ENCODE results near the gene NDUFA13.

Gene NDUFA13

DNA sequence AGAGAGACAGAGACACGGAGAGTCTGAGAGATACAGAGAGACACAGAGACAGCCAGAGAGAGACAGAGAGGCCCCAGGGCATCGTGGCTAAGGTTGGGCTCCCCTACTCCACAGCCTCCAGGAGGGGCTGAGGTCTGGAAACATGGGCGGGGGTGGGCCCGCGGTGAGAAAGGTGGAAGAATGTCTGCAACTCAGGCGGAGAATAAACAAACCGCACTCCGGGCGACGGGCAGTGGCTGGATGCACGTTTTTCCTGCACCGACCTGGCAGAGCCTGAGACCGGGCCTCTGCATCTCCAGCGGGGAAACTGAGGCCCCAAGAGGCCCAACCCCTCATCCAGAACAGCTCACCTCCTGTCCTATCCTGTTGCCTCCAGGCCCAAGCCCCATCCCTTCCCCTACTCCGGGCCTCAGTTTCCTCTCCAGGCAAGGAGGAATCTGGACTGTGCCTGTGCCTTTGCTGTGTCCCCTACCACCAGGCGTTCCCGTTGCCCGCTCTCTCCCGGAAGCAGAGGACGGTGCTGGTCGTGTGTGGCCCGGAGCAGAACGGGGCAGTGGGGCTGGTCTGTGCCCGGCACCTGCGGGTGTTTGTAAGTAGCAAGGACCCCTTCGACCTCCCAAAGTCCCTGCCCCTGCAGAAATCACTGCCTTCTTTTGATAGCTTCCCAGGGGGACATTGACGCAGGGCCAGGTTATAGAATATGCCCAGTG, 18.7 kb downstream of the NDUFA13 start:
- no peak for DNase-seq

DNA sequence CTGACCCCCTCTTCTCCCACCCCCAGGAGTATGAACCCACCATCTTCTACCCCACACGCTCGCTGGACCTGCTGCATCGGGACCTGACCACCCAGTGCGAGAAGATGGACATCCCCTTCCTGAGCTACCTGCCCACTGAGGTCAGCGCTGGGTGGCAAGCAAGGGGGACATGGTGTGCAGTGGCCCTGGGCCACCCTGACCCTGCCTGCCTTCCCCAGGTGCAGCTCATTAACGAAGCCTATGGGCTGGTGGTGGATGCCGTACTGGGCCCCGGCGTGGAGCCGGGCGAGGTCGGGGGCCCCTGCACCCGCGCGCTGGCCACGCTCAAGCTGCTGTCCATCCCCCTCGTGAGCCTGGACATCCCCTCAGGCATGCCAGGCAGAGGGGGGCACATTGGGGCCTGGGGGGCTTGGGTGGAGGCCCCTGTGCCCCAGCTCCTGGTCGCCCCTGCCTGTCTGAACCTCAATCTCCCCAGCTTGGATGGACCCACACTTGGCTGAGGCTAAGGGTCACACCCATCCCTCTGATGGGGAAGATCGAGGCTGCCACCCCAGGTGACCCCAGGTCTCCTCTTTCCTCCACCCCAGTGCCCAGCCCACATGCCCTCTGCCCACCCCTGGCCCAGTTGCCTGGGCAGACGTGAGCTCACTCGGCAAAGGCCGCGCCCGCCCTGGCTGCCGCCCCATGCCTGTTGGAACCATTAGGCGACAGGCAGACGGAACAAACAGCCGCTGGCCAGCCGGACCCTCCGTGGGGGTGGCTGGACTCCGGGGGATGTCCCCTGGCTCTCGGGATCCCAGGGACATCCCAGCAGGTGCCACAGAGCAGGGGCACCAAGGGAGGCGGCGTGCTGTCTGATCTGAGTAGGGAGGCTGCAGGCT, 19.5 kb downstream of the NDUFA13 start:
- DNase-seq = no peak

DNA sequence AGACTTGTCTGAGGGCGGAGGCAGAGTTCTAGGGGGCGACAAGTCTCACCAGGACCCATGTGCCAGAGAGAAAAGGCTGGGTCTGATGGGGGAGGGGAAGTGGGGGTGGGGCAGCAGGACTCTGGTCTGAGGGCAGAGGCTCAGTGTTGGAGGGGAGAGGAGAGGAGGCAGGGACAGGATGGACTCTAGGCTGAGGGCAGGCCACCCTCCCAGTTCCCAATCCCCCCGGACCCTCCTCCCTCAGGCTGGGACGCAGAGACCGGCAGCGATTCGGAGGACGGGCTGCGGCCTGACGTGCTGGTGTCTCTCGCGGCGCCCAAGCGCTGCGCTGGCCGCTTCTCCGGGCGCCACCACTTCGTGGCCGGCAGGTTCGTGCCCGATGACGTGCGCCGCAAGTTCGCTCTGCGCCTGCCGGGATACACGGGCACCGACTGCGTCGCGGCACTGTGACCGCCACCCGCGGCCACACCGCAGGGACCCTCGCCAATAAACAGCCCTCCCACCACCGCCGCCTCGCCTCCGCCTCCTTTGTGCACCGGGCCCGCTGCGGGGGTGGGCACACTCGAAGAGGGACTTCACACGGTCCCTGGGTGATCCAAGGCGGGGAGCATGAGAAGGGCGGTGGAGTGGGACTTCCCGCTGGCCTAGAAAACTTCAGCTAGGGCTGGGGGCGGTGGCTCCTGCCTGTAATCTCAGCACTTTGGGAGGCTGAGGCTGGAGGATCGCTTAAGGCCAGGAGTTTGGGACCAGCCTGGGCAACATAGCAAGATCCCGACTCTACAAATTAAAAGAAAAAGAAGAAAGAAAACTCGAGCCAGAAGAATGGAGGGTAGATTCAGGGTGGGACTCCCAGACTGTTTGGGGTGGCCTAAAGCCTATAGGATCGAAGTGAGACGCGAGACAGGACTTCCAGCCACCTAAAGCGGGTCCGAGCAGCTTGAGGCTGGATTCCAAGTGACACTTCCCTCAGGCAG, 21.3 kb downstream of the NDUFA13 start:
- no peak for DNase-seq

DNA sequence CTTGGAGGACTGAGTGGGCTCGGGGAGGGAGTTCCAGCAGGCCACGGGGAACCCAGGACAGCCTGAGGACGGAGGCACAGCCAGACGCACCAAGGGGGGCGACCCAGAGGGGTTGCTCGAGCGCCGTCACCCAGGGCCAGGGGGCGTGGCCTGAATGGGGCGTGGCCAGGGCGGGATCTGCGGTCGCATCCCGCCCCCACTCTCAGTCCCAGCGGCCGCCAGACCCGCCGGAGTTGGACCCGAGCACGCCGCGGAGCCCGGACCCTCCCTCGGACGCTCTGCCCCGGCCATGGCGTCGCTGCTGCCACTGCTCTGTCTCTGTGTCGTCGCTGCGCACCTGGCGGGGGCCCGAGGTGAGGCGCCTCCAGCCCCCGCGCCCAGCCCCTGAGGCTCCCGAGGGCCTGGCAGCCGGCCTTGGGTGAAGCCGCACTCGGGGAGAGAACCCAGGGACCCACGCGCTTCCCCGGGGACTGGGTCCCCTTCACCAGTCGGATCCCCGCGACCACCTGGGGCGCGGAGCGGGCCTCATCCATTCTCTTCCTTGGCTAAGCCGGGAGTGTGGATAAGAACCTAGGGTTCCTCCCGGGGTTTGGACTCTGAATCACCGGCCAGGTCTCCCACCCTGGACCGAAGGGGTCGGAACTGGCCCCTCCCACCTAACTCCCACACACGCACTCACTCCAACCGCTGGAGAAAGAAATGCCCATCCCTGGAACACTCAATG, 22.2 kb downstream of the NDUFA13 start, which contains the start of gene CILP2:
Gene CILP2, plus strand, starts transcription at position 205 of the 724 bp plus-strand sequence. Its CDS starts 85 bp downstream, at position 290.
- peak in 2 of 4 experiments; percentile 21 to 49 for DNase-seq

DNA sequence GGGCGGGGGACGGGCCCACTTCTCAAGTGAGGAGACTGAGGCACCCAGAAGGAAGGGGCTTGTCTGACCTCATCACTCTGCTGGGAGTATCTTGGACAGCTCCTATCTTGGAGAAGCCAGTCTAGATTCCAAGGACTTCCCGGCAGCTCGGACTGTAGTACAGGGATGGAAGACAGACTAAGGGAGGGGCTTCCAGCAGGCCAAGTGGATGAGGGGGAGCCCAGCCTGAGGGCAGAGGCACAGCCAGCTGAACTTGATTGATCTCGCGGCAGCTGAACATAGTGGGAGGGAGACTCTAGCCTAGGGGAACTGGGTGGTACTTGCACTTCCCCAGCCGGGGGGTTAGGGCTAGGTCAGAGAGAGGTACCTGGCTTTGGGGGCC, 22.8 kb downstream of the NDUFA13 start:
- DNase-seq = no peak

DNA sequence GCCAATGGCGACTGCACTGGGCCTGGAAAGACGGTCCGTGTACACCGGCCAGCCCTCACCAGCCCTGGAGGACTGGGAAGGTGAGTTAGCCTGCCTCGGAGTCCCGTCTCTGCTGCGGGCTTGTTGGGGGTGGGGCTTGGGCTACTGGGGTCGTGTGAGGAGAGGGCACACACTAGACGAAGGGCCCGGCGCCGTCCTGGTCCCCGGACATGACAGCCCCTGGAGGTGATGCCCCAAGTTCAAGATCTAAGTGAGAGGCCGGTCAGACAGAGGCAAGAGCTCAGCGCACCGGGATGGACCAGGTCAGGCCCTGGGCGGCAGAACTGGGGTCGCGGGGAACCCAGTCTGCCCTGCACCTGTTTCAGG, 23.7 kb downstream of the NDUFA13 start:
- no peak for DNase-seq

DNA sequence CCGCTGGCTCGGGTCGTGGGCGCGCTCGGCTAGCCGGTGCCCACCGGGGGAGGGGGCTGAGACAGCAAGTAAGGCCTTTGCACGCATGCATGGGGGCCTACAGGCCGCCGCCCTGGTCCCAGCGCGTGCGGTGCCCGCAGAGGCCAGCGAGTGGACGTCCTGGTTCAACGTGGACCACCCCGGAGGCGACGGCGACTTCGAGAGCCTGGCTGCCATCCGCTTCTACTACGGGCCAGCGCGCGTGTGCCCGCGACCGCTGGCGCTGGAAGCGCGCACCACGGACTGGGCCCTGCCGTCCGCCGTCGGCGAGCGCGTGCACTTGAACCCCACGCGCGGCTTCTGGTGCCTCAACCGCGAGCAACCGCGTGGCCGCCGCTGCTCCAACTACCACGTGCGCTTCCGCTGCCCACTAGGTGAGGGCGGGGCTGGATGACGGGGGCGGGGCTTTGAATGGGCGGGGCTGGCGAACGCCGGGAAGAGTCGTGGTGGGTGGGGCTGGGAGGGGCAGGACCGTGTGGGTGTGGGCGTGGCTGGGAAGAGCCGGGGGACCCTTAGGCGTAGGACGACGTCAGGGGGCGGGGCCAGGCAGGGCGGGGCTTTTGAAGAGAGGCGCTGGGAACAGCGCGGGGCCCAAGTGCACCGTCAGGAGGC, 24.2 kb downstream of the NDUFA13 start:
- peak in 2 of 4 experiments; percentile 22 to 57 for DNase-seq

DNA sequence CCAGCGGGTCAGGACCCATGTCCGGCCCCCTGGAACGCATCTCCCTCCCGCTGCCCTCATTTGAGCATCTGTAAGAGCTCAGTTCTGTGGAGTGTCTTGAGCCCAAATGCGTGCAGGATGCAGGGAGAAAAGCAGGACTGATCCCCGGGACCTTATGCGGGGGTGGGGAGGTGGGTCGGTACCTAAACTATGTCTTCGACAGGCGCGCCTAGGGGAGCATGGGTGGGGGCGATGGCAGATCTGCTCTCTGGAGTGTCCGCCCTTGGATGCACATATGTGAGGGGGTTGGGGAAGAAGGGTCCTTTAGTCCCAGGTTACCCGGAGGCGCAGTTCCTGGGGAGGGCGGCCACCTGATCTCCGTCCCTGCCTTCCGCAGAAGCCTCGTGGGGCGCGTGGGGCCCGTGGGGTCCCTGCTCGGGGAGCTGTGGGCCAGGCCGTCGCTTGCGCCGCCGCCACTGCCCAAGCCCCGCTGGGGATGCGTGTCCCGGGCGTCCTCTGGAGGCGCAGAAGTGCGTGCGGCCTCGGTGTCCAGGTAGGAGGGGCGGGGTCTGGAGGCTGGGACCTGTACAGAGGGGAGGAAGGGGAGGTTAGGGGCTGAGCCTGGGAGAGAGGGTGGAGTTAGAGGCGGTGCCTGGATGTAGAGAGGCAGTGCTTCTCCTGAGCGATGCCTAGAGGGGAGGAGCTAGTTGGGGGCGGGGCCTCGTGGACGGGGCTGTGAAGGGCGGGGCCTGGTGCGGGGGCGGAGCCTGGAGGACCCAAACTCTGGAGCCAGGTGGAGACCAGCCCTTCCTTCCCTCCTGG, 24.9 kb downstream of the NDUFA13 start:
- peak in 3 of 4 experiments; percentile 43 to 64 (median 48) for DNase-seq

DNA sequence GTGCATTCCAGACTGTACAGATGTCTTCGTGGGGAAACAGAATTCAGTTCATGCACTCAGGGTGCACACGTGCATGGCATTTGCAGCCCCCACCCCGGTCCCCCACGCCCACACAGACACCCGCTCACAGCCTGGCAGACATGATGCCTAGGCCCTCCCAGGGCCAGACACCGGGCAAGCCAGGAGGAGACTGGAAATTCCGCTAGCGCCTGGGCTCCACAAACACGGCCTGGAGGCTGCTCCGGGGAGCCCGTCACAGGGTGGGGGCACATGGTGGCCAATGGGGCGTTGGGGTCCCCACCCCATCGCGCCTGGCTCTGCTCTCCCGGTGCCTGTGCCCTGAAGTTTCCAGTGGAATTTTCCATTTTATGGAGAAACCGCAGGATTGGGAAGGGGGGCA, 25.6 kb downstream of the NDUFA13 start:
- no peak for DNase-seq

DNA sequence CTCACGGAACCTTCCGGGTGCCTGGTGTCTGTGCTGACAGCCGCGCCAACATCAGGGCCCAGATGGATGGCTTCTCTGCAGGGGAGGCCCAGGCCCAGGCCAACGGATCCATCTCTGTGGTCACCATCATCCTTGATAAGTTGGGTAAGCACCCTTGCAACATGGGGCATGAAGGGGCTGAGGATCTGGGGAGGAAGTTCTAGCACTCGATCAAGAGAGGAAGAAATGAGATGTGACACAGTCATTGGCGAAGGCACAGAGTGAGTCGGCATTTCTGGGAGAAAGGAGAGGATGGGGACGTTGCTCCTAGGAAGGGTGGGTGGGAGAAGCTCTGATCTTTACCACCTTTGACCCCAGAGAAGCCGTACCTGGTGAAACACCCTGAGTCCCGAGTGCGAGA, 26.5 kb downstream of the NDUFA13 start:
- no peak for DNase-seq

DNA sequence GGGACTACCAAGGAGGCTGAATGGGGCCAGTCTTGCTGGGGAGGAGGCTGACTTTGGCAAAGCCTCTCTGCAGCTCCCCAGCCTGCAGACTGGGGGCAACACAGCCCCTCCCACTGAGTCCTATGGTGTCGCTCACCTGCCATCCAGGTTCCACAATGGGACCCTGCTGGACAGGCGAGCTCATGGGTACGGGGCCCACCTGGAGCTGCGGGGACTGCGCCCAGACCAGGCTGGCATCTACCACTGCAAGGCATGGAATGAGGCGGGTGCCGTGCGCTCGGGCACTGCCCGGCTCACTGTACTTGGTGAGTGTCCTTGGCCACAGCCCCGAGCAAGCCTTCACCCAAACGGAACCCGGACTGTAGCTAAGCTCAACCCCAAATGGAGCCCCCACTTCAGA, 27.1 kb downstream of the NDUFA13 start:
- no peak for DNase-seq

DNA sequence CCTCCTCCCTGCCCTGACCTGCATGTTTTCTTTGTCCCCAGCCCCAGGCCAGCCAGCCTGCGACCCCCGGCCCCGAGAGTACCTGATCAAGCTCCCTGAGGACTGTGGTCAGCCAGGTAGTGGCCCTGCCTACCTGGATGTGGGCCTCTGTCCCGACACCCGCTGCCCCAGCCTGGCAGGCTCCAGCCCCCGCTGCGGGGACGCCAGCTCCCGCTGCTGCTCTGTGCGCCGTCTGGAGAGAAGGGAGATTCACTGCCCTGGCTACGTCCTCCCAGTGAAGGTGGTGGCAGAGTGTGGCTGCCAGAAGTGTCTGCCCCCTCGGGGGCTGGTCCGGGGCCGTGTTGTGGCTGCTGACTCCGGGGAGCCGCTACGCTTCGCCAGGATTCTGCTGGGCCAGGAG, 27.6 kb downstream of the NDUFA13 start:
- DNase-seq = no peak

DNA sequence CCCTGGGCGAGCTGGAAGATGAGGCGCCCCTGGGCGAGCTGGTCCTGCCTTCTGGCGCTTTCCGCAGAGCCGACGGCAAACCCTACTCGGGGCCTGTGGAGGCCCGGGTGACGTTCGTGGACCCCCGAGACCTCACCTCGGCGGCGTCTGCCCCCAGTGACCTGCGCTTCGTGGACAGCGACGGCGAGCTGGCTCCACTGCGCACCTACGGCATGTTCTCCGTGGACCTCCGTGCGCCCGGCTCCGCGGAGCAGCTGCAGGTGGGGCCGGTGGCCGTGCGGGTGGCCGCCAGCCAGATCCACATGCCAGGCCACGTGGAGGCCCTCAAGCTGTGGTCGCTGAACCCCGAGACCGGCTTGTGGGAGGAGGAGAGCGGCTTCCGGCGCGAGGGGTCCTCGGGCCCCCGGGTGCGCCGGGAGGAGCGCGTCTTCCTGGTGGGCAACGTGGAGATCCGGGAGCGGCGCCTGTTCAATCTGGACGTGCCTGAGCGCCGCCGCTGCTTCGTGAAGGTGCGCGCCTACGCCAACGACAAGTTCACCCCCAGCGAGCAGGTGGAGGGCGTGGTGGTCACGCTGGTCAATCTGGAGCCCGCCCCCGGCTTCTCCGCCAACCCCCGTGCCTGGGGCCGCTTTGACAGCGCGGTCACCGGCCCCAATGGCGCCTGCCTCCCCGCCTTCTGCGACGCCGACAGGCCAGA, 28.4 kb downstream of the NDUFA13 start:
- DNase-seq = no peak

DNA sequence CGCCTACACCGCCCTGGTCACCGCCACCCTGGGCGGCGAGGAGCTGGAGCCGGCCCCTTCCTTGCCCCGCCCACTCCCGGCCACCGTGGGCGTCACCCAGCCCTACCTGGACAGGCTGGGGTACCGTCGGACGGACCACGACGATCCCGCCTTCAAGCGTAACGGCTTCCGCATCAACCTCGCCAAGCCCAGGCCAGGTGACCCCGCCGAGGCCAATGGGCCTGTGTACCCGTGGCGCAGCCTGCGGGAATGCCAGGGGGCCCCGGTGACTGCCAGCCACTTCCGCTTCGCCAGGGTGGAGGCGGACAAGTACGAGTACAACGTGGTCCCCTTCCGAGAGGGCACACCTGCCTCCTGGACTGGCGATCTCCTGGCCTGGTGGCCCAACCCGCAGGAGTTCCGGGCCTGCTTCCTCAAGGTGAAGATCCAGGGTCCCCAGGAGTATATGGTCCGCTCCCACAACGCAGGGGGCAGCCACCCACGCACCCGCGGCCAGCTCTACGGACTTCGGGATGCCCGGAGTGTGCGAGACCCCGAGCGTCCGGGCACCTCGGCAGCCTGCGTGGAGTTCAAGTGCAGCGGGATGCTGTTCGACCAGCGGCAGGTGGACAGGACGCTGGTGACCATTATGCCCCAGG, 29.0 kb downstream of the NDUFA13 start:
- no peak for DNase-seq

DNA sequence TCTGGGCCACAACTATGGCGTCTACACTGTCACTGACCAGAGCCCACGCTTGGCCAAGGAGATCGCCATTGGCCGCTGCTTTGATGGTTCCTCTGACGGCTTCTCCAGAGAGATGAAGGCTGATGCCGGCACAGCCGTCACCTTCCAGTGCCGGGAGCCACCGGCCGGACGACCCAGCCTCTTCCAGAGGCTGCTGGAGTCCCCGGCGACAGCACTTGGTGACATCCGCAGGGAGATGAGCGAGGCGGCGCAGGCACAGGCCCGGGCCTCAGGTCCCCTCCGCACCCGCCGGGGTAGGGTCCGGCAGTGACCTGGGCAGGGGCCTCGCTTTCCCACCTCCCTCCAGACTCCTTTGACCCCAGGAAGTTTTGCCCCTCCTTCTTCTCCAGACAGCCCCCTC, 29.7 kb downstream of the NDUFA13 start:
- no peak for DNase-seq

DNA sequence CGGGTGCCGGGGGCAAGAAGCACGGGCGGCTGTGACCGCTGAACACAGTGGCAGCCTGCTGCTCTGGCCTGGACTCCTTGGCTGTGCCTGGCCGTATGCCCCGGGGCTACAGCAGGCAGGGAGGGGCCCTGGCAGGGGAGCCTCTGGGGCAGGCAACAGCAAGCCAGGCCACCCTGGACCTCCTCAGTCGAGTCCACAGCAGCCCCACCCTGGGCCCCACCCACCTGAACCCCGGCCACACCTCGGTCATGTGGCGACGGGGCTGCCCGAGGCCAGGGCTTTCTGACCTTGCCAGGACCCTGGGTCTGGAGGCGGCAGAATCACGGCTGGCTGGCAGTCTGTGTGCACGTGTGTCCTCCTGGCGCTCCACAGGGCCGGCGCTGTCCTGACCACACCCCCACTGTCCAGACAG, 30.7 kb downstream of the NDUFA13 start:
- DNase-seq = no peak

DNA sequence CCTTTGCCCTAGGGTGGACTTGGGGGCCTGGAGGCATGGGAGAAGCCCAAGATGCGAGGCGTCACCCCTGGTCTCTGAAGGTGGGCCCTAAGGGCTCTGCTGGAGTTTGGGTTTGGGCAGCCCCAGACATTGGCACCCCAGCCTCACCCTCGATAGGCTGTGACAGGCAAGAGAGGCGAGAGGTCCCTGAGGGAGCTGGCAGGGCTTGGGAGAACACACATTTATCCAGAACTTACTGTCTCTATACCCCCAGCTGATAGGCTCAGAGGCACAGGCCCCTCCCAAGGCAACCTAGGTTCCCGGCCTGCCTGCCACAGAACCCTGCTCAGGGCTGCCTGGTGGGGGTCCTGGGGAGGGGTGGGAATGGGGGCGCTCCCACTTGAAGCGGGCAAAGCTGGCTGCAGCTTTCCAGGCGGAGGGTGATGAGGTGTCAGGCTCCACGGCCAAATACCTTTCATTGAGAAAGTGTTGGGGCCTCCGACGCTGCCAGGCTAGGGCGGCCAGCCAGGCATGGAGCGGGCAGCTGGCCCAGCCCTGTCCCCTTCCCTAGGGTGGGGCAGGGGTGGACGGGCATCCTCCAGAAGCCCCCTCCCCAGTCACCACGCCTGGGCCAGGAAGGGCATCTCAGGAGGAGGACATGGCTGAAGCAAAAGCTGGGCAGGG, 31.8 kb downstream of the NDUFA13 start:
- DNase-seq = no peak

DNA sequence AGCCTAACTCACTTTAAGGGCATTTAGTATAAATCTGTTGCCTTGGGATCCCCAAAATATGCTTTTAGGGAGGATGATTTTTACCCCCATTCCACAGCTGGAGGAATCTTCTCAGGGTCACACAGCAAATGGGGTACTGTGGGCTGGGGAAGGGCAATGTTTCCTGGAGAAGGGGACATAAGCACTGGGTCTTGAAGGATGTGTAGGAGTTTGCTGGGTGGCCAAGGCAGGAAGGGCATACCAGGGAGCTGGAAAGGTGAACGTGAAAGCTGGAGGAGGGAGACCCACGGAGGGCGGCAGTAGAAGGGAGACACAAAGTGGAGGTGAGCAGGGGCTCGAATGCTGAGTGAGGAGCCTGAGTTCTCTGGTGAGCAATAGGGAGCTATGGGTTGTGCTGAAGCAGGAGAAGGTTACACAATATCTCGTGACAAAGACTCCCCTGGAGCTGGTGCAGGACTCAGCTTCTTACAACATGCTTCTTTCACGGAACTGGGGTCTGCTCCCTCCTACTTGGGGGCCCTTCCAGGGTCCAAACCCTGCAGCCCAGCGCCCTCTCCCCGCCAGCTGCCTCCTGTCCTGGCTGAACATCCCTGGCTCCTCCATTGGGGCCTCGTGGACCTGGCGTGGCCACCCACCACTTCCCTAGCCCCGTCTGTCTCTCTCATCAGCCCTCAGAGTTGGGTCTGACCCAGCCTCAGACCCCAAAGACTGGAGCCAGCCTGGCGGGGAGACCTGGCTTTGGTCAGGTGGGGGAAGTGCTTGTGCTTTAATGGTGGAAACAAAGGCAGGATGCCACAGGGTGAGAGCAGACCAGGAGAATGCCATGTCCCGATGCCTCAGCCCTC, 33.1 kb downstream of the NDUFA13 start:
- no peak for DNase-seq

All from activated naive CD4-positive, alpha-beta T cell (primary cell).